ENCODE measurements around the gene THAP10.

DNA sequence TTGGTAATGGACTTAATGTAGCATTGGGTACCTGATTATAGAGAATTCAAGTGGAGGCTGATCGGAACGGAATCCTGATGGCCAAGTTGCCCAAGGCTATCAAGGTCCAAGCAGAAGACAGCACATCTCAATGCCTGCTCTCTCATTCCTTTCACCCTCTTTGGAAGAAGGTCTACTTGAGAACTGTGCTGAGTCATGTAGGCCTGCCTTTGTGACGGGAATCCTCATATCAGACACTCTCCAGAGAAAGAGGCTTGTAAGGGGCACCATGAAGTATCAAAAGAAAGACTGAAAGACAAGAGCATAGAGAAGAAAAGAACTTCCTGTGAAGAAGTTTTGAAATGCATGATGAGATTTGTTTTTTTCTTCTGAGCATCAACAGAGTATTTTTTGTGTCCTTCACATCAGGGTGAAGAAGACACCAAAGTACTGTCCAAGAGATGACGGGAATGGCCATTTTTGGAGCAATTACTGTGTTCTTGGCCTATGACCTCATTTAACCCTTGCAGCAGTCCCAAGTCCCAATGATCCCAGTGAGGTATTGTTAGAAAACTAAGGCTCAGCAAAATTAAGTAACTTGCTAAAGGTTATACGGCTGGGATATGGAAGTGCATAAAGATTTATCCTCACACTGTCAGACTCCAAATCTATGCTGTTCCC lies 25.1 kb downstream of the THAP10 start:
- TF ChIP-seq CTCF (IDR thresholded peaks at IDR 0.05; ENCODE audit: insufficient read depth, low read length) (no peak), GABPA (IDR thresholded peaks at IDR 0.05; ENCODE audit: low read depth) (no peak), POLR2AphosphoS5 (IDR thresholded peaks at IDR 0.05; ENCODE audit: low read depth) (no peak)
- TF ChIP-seq, protein P1, sequence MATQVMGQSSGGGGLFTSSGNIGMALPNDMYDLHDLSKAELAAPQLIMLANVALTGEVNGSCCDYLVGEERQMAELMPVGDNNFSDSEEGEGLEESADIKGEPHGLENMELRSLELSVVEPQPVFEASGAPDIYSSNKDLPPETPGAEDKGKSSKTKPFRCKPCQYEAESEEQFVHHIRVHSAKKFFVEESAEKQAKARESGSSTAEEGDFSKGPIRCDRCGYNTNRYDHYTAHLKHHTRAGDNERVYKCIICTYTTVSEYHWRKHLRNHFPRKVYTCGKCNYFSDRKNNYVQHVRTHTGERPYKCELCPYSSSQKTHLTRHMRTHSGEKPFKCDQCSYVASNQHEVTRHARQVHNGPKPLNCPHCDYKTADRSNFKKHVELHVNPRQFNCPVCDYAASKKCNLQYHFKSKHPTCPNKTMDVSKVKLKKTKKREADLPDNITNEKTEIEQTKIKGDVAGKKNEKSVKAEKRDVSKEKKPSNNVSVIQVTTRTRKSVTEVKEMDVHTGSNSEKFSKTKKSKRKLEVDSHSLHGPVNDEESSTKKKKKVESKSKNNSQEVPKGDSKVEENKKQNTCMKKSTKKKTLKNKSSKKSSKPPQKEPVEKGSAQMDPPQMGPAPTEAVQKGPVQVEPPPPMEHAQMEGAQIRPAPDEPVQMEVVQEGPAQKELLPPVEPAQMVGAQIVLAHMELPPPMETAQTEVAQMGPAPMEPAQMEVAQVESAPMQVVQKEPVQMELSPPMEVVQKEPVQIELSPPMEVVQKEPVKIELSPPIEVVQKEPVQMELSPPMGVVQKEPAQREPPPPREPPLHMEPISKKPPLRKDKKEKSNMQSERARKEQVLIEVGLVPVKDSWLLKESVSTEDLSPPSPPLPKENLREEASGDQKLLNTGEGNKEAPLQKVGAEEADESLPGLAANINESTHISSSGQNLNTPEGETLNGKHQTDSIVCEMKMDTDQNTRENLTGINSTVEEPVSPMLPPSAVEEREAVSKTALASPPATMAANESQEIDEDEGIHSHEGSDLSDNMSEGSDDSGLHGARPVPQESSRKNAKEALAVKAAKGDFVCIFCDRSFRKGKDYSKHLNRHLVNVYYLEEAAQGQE (IDR thresholded peaks at IDR 0.05; ENCODE audit: insufficient replicate concordance, low read depth) = no peak
